Smooth muscle cell (in vitro differentiated cells): ENCODE data around the gene RARA. TPM values are rescaled to one million over a fixed set of nuclear protein-coding genes. Genes with fewer than 3 reads are reported as not detected.
"Not testable (repeated sequence)": the region's sequence is repeated elsewhere in the genome, so short reads cannot be mapped to it uniquely, and the experiment has no call there.

Source experiments
- DNase-seq: peaks from one replicate; lab custom pipeline; 2025; ENCODE audit not compliant: unreplicated experiment; lab: John Stamatoyannopoulos, UW
- H2AFZ ChIP-seq: fragments of 200-600 bp; sonication (generic); 2 replicates; pipeline ENCODE4 v1.6.0; 2016; ENCODE audit warnings: antibody characterized with exemption, low read depth, mild to moderate bottlenecking
- H3F3A ChIP-seq: fragments of 200-600 bp; sonication (generic); 2 replicates; pipeline ENCODE4 v1.6.0; 2017; ENCODE audit warnings: antibody characterized with exemption, low read depth
- H3K27ac ChIP-seq: fragments of 200-600 bp; sonication (generic); 2 replicates; pipeline ENCODE4 v1.5.1; 2016; ENCODE audit warnings: low read depth, mild to moderate bottlenecking
- H3K27me3 ChIP-seq: fragments of 200-600 bp; sonication (generic); 2 replicates; pipeline ENCODE4 v1.6.1; 2016; ENCODE audit warnings: low read depth, mild to moderate bottlenecking
- H3K36me3 ChIP-seq: fragments of 200-600 bp; sonication (generic); 2 replicates; pipeline ENCODE4 v1.5.1; 2016; ENCODE audit warnings: low read depth
- H3K4me1 ChIP-seq: fragments of 200-600 bp; sonication (generic); 2 replicates; pipeline ENCODE4 v1.5.1; 2016; ENCODE audit warnings: low read depth
- H3K4me2 ChIP-seq: fragments of 200-600 bp; sonication (generic); 2 replicates; pipeline ENCODE4 v1.6.0; 2016; ENCODE audit warnings: mild to moderate bottlenecking
- H3K4me3 ChIP-seq: fragments of 200-600 bp; sonication (generic); 2 replicates; pipeline ENCODE4 v1.5.1; 2016; ENCODE audit warnings: mild to moderate bottlenecking
- H3K79me2 ChIP-seq: fragments of 200-600 bp; sonication (generic); 2 replicates; pipeline ENCODE4 v1.6.0; 2016; ENCODE audit warnings: low read depth, mild to moderate bottlenecking
- H3K9ac ChIP-seq: fragments of 200-600 bp; sonication (generic); 2 replicates; pipeline ENCODE4 v1.6.0; 2016; ENCODE audit warnings: low read depth
- H3K9me3 ChIP-seq: fragments of 200-600 bp; sonication (generic); replicated peaks from 2 replicates; pipeline ENCODE4 v1.5.1; 2016; ENCODE audit warnings: low read depth
- H4K20me1 ChIP-seq: fragments of 200-600 bp; sonication (generic); 2 replicates; pipeline ENCODE4 v1.6.0; 2016; ENCODE audit warnings: low read depth
- WGBS: methylation state at CpG from one replicate; pipeline ENCODE4 v1.1.7; 2016; ENCODE audit warnings: low lambda C conversion rate; 5-methylcytosine and 5-hydroxymethylcytosine counted together
- polyA plus RNA-seq: library from polyadenylated mRNA; unstranded; fragments of >200 nt; fragmentation: Nextera tagmentation; extraction: Ambion mirVana; gene quantifications from 2 replicates; pipeline ENCODE4 v1.2.1, GENCODE V29; 2016
- total RNA-seq: library from RNA; depleted of rRNA; stranded (reverse); fragments of >200 nt; gene quantifications from 2 replicates; pipeline ENCODE4 v1.2.3, GENCODE V29; 2014
- TF ChIP-seq, protein P1 (sequence below): fragments of 200-600 bp; sonication (generic); IDR thresholded peaks from 2 replicates; pipeline ENCODE4 v1.5.1; 2017; ENCODE audit warnings: borderline replicate concordance, mild to moderate bottlenecking, antibody characterized with exemption; ENCODE audit not compliant: insufficient read depth, poor library complexity, severe bottlenecking

Gene RARA
- total and polyA plus RNA-seq, 2 experiments from 2014 or later: 22.1 to 22.5 TPM

DNA sequence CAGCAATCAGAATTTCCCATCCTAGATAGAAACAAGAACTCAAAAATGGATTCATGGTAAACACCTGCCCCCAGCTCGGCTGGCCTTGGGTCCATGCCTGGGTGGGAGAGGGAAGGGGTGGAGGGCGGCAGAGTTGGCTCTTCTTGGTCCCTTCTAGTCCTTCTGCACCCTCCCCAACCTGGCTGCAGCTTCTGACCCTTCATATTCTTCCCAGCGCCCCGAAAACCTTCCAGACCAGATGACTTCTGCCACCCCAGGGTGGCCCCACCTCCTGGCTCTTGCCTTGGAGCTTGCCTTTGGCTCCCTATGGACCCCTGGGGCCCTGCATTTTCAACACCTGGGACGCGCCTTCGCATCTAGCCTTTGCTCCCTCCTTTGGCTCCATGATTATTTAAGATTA is 60.9 kb downstream of the RARA start:
- whole genome bisulfite sequencing: 98% methylated on average over 7 of the region's 7 CpGs
- H3F3A ChIP-seq: no peaks in the 10 kb centered on the region

DNA sequence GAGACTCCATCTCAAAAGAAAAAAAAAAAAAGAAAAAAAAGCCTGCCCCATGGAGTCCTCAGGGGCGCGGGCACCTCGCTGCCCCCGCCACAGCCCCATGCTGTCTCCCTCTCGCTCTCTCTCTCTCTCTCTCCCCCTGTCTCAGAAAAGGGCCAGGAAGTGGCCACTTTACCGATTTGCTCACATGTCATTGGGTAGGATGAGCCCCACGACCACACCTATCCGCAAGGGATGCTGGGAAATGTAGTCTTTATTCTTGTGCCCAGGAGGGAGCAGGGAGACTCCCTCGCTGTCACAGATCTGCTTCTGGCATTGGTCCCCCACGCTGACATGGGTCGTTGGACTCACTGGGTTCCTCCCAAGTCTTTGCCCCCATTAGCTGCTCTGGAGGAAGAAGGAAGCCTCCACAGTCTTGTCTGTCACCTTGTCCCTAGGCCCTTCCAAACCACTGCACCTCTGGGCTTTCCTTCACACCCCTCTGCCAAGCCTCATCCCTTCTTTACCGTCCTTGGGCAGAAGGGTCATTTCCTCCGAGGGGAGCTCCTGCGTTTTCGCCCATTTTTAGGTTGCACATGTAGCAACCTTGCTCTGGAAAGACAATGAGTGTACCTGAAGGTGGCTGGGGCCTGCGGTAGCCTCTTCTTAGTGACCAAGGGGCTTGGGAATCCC is 62.4 kb downstream of the RARA start:
- Histone ChIP-seq H3K4me3 (no peak overlapping the region), H3K79me2 (no peaks in the 10 kb centered on the region), H3K4me2 (no peak overlapping the region), H3K4me1 (no peaks in the 10 kb centered on the region), H3K27ac (no peak overlapping the region), H2AFZ (no peak overlapping the region), H3F3A (no peaks in the 10 kb centered on the region), H3K9ac (no peak overlapping the region), H3K36me3 (no peaks in the 10 kb centered on the region), H4K20me1 (no peaks in the 10 kb centered on the region), H3K27me3 (no peaks in the 10 kb centered on the region), H3K9me3 (no peaks in the 10 kb centered on the region)
- no peak for DNase-seq
- TF ChIP-seq, protein P1, sequence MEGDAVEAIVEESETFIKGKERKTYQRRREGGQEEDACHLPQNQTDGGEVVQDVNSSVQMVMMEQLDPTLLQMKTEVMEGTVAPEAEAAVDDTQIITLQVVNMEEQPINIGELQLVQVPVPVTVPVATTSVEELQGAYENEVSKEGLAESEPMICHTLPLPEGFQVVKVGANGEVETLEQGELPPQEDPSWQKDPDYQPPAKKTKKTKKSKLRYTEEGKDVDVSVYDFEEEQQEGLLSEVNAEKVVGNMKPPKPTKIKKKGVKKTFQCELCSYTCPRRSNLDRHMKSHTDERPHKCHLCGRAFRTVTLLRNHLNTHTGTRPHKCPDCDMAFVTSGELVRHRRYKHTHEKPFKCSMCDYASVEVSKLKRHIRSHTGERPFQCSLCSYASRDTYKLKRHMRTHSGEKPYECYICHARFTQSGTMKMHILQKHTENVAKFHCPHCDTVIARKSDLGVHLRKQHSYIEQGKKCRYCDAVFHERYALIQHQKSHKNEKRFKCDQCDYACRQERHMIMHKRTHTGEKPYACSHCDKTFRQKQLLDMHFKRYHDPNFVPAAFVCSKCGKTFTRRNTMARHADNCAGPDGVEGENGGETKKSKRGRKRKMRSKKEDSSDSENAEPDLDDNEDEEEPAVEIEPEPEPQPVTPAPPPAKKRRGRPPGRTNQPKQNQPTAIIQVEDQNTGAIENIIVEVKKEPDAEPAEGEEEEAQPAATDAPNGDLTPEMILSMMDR: no peak
- WGBS: 81% methylated on average over 16 of the region's 16 CpGs

More for the DNA sequence above, 60.9 kb downstream of the RARA start:
- no peaks in the 10 kb centered on the region for H4K20me1 ChIP-seq
- no peak for DNase-seq
- no peaks in the 10 kb centered on the region for H3K36me3 ChIP-seq
- H3K9ac ChIP-seq: no peak overlapping the region
- no peaks in the 10 kb centered on the region for H3K27me3 ChIP-seq
- no peaks in the 10 kb centered on the region for H3K4me1 ChIP-seq
- no peaks in the 10 kb centered on the region for H3K9me3 ChIP-seq
- H3K79me2 ChIP-seq: no peaks in the 10 kb centered on the region
- no peak overlapping the region for H3K27ac ChIP-seq
- H2AFZ ChIP-seq: no peak overlapping the region
- TF ChIP-seq, protein P1: no peak
- H3K4me2 ChIP-seq: no peak overlapping the region
- H3K4me3 ChIP-seq: no peak overlapping the region

DNA sequence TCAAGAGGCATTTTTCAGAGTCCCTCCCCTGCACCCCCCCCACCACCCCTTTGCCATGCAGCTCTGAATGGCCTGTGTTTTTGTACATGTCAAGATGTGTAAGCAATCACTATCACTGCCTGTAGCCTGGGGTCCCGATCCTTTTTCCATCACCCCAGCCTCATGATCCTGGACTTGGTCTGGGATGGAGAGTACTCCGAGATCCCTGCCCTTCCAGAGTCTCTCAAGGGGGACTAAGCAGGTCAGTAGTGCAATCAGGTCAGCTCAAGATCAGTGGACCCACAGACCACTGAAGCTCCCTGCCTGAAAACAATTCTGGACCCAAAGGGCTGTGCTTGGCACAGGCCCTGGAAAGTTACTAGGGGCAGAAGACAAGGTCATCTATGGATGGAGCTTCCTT is 63.1 kb downstream of the RARA start:
- no peak for DNase-seq
- no peak overlapping the region for H3K4me2 ChIP-seq
- H3K9ac ChIP-seq: no peak overlapping the region
- H3K27me3 ChIP-seq: no peaks in the 10 kb centered on the region
- 93% methylated on average over 2 of the region's 2 CpGs for WGBS
- no peaks in the 10 kb centered on the region for H3F3A ChIP-seq
- no peaks in the 10 kb centered on the region for H3K9me3 ChIP-seq
- H4K20me1 ChIP-seq: no peaks in the 10 kb centered on the region
- H2AFZ ChIP-seq: no peak overlapping the region
- TF ChIP-seq, protein P1: no peak
- H3K4me3 ChIP-seq: no peak overlapping the region
- H3K4me1 ChIP-seq: no peaks in the 10 kb centered on the region
- H3K79me2 ChIP-seq: no peaks in the 10 kb centered on the region
- H3K27ac ChIP-seq: no peak overlapping the region
- no peaks in the 10 kb centered on the region for H3K36me3 ChIP-seq

DNA sequence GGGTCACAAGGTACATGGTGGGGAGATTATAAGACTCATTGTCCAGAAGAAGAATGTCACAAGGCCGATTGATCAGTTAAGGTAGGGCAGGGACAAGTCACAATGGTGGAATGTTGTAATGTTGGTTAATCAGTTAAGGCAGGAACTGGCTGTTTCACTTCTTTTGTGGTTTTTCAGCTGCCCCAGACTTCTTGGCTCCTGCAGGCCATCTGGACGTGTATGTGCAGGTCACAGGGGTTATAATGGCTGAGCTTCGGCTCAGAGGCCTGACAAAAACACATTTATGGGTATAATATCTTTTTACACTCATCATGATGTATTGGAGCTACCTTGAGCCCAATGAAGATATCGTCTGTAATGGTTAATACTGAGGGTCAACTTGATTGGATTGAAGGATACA is 63.7 kb downstream of the RARA start:
- not testable (repeated sequence) for H3K4me2 ChIP-seq, H3F3A ChIP-seq, H3K9ac ChIP-seq, H3K27me3 ChIP-seq, H3K79me2 ChIP-seq, H4K20me1 ChIP-seq, H3K27ac ChIP-seq, H3K4me1 ChIP-seq, H3K4me3 ChIP-seq, H3K36me3 ChIP-seq, H3K9me3 ChIP-seq, DNase-seq, H2AFZ ChIP-seq
- 71% methylated on average over 4 of the region's 4 CpGs for WGBS
